Breast epithelium (tissue), 3 donors: ENCODE results near the gene STK4.

Source experiments
- CTCF ChIP-seq, 3 donors: fragments of 450-650 bp; IDR thresholded peaks; one replicate each; pipeline ENCODE4 v1.5.1; 2016 to 2017; ENCODE audit warnings: antibody characterized with exemption in 3 of 3, mild to moderate bottlenecking in 3 of 3, moderate library complexity in 3 of 3
- POLR2A ChIP-seq: fragments of 450-650 bp; IDR thresholded peaks from one replicate; pipeline ENCODE4 v1.6.1; 2016; ENCODE audit warnings: antibody characterized with exemption, mild to moderate bottlenecking, moderate library complexity
- POLR2AphosphoS5 ChIP-seq, 3 donors: sonication (generic); formaldehyde crosslinking; IDR thresholded peaks; one replicate each; pipeline ENCODE4 v1.6.1; 2017; ENCODE audit warnings: antibody characterized with exemption in 3 of 3

GRCh38 chr20:45104786-45105185, 138.5 kb downstream of the STK4 start:
- TF ChIP-seq CTCF (IDR thresholded peaks at IDR 0.05) (no peak), POLR2A (no peak), POLR2AphosphoS5 (IDR thresholded peaks at IDR 0.05) (no peak)
